ENCODE measurements around the gene NUMB.

The NUMB gene

GRCh38 chr14:73225496-73225895 is 232.8 kb downstream of the NUMB start:
- no peak for DNase-seq
